T-helper 9 cell (primary cell): ENCODE data around the gene PAM.
"Not testable (repeated sequence)": the region's sequence is repeated elsewhere in the genome, so short reads cannot be mapped to it uniquely, and the experiment has no call there.

Experiments used
- DNase-seq: peaks from one replicate; pipeline ENCODE4 v3.0.0-alpha.2; 2020

Gene PAM

GRCh38 chr5:103073500-103073899 lies 318.4 kb downstream of the PAM start:
- not testable (repeated sequence) for DNase-seq

GRCh38 chr5:103075442-103075841 lies 320.3 kb downstream of the PAM start:
- no peak for DNase-seq
